Smooth muscle cell (in vitro differentiated cells): ENCODE results near the gene PLEKHA3. TPM values are rescaled to one million over a fixed set of nuclear protein-coding genes. Genes with fewer than 3 reads are reported as not detected.

Experiments
- DNase-seq: peaks from one replicate; lab custom pipeline; 2025; ENCODE audit not compliant: unreplicated experiment; lab: John Stamatoyannopoulos, UW
- H2AFZ ChIP-seq: fragments of 200-600 bp; sonication (generic); 2 replicates; pipeline ENCODE4 v1.6.0; 2016; ENCODE audit warnings: antibody characterized with exemption, low read depth, mild to moderate bottlenecking
- H3F3A ChIP-seq: fragments of 200-600 bp; sonication (generic); 2 replicates; pipeline ENCODE4 v1.6.0; 2017; ENCODE audit warnings: antibody characterized with exemption, low read depth
- H3K27ac ChIP-seq: fragments of 200-600 bp; sonication (generic); 2 replicates; pipeline ENCODE4 v1.5.1; 2016; ENCODE audit warnings: low read depth, mild to moderate bottlenecking
- H3K27me3 ChIP-seq: fragments of 200-600 bp; sonication (generic); 2 replicates; pipeline ENCODE4 v1.6.1; 2016; ENCODE audit warnings: low read depth, mild to moderate bottlenecking
- H3K36me3 ChIP-seq: fragments of 200-600 bp; sonication (generic); 2 replicates; pipeline ENCODE4 v1.5.1; 2016; ENCODE audit warnings: low read depth
- H3K4me1 ChIP-seq: fragments of 200-600 bp; sonication (generic); 2 replicates; pipeline ENCODE4 v1.5.1; 2016; ENCODE audit warnings: low read depth
- H3K4me2 ChIP-seq: fragments of 200-600 bp; sonication (generic); 2 replicates; pipeline ENCODE4 v1.6.0; 2016; ENCODE audit warnings: mild to moderate bottlenecking
- H3K4me3 ChIP-seq: fragments of 200-600 bp; sonication (generic); 2 replicates; pipeline ENCODE4 v1.5.1; 2016; ENCODE audit warnings: mild to moderate bottlenecking
- H3K79me2 ChIP-seq: fragments of 200-600 bp; sonication (generic); 2 replicates; pipeline ENCODE4 v1.6.0; 2016; ENCODE audit warnings: low read depth, mild to moderate bottlenecking
- H3K9ac ChIP-seq: fragments of 200-600 bp; sonication (generic); 2 replicates; pipeline ENCODE4 v1.6.0; 2016; ENCODE audit warnings: low read depth
- H3K9me3 ChIP-seq: fragments of 200-600 bp; sonication (generic); replicated peaks from 2 replicates; pipeline ENCODE4 v1.5.1; 2016; ENCODE audit warnings: low read depth
- H4K20me1 ChIP-seq: fragments of 200-600 bp; sonication (generic); 2 replicates; pipeline ENCODE4 v1.6.0; 2016; ENCODE audit warnings: low read depth
- WGBS: methylation state at CpG from one replicate; pipeline ENCODE4 v1.1.7; 2016; ENCODE audit warnings: low lambda C conversion rate; 5-methylcytosine and 5-hydroxymethylcytosine counted together
- polyA plus RNA-seq: library from polyadenylated mRNA; unstranded; fragments of >200 nt; fragmentation: Nextera tagmentation; extraction: Ambion mirVana; gene quantifications from 2 replicates; pipeline ENCODE4 v1.2.1, GENCODE V29; 2016
- total RNA-seq: library from RNA; depleted of rRNA; stranded (reverse); fragments of >200 nt; gene quantifications from 2 replicates; pipeline ENCODE4 v1.2.3, GENCODE V29; 2014
- TF ChIP-seq, protein P1 (sequence below): fragments of 200-600 bp; sonication (generic); IDR thresholded peaks from 2 replicates; pipeline ENCODE4 v1.5.1; 2017; ENCODE audit warnings: borderline replicate concordance, mild to moderate bottlenecking, antibody characterized with exemption; ENCODE audit not compliant: insufficient read depth, poor library complexity, severe bottlenecking

The PLEKHA3 gene
- total and polyA plus RNA-seq, 2 experiments from 2014 or later: 9.9 to 37.9 TPM

DNA sequence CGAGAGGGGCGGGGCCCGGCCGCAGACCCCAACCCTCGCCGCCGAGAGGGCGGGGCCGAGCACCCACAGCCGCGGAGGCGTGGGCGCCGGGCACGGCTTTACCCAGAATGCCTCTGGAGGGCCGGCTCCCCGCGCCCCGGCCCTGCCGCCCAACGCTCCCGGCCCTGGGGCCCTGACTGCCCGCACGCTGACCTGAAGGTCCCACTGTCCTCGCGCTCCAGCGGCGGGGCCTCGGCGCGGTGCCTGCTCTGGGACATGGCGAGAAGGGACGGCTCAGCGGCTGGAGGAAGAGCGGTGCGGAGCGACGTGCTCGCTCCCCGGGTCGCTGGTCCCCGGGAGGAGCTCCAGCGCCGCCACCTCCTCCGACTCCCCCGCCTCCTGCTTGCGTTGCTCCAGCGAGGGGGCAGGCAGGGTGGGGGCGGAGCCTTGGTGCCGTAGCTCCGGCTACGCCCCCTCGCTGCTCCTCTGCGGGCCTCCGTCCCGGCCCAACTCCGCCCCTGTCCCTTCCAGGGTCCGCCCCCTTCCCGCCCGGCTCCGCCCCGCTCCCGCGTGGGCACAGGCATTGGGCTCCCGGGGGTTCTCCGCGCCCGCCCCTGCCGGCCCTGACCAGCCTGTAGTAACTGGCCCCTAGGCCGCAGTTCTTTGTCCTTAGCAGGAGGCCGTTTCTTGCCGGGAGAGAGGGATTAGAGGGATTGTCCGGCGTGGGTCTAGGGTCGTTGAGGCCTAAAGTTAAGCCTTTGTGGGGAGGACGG lies 29.3 kb upstream of the PLEKHA3 start, which contains the start of the genes PJVK and PRKRA:
Gene PJVK, plus strand, starts transcription at position 605 of the 752 bp plus-strand sequence. CDS start 2,032 bp downstream, outside the sequence.
Gene PRKRA, minus strand, starts transcription at position 402 of the 752 bp plus-strand sequence. Its CDS starts 145 bp downstream, at position 257.
- H3K9ac ChIP-seq: peak within 1 kb of the TSS; percentile 98
- H4K20me1 ChIP-seq: peaks cover 29% of the 10 kb centered on the region
- TF ChIP-seq, protein P1, sequence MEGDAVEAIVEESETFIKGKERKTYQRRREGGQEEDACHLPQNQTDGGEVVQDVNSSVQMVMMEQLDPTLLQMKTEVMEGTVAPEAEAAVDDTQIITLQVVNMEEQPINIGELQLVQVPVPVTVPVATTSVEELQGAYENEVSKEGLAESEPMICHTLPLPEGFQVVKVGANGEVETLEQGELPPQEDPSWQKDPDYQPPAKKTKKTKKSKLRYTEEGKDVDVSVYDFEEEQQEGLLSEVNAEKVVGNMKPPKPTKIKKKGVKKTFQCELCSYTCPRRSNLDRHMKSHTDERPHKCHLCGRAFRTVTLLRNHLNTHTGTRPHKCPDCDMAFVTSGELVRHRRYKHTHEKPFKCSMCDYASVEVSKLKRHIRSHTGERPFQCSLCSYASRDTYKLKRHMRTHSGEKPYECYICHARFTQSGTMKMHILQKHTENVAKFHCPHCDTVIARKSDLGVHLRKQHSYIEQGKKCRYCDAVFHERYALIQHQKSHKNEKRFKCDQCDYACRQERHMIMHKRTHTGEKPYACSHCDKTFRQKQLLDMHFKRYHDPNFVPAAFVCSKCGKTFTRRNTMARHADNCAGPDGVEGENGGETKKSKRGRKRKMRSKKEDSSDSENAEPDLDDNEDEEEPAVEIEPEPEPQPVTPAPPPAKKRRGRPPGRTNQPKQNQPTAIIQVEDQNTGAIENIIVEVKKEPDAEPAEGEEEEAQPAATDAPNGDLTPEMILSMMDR: no peak
- H3F3A ChIP-seq: peaks cover 5% of the 10 kb centered on the region
- H3K9me3 ChIP-seq: no peaks in the 10 kb centered on the region
- WGBS: 1% methylated on average over 46 of the region's 76 CpGs
- H3K4me3 ChIP-seq: peak within 1 kb of the TSS; percentile 92
- peak; percentile 92 for DNase-seq
- no peaks in the 10 kb centered on the region for H3K27me3 ChIP-seq
- H3K36me3 ChIP-seq: peaks cover 6% of the 10 kb centered on the region
- H3K4me1 ChIP-seq: peaks cover 10% of the 10 kb centered on the region
- peaks cover 29% of the 10 kb centered on the region for H3K79me2 ChIP-seq
- H3K4me2 ChIP-seq: peak within 1 kb of the TSS; percentile 98
- H3K27ac ChIP-seq: peak within 1 kb of the TSS; percentile 96
- peak within 1 kb of the TSS; percentile 90 for H2AFZ ChIP-seq

DNA sequence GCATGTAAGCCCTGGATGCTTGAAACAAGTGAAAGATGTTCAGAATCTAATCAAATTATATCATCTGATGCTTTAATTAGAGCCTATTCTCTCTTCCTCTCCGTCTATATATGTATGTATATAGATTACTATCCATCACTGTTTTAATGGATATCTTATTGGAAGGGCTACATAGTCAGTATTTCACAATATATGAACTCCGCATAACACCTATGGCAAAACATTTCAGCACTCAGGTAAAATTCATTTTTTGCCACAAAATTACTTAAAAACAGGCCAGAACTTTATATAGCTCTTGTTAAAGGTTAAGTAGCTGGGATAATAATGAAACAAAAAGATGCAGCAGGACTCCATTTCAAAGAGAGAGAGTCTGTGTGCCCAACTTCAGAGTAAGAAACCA lies 27.9 kb upstream of the PLEKHA3 start:
- H3K9ac ChIP-seq: no peak overlapping the region

DNA sequence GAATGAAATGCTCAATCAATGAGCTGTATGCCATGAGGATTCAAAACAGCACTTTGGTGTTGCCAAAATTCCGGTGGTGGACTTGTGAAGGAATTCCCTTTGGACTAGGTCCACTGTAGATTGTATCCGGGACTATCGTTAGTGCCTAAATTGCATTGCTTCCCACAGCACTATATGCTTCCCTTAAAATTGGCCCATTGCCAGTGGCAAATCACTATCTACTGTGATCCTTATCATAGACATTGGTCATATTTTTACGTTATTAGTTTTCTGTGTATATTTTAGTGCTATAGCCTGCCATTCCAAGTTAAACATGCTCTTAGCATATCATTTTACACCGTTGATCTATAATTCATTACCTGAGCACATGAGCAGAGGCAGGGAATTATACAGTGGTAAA lies 27.4 kb upstream of the PLEKHA3 start:
- Histone ChIP-seq H3K4me1 (peaks cover 10% of the 10 kb centered on the region), H3K27me3 (no peaks in the 10 kb centered on the region), H3K27ac (no peak overlapping the region), H3K79me2 (peaks cover 26% of the 10 kb centered on the region), H2AFZ (no peak overlapping the region), H3K4me2 (no peak overlapping the region), H3F3A (peaks cover 5% of the 10 kb centered on the region), H3K36me3 (no peaks in the 10 kb centered on the region), H3K9me3 (no peaks in the 10 kb centered on the region), H3K4me3 (no peak overlapping the region), H3K9ac (no peak overlapping the region), H4K20me1 (peaks cover 26% of the 10 kb centered on the region)
- WGBS: 95% methylated on average over 5 of the region's 5 CpGs
- TF ChIP-seq, protein P1: no peak
- no peak for DNase-seq

More for the DNA sequence above, 27.9 kb upstream of the PLEKHA3 start:
- Histone ChIP-seq H2AFZ (no peak overlapping the region), H3K9me3 (no peaks in the 10 kb centered on the region), H3K4me1 (peaks cover 10% of the 10 kb centered on the region), H3K4me3 (no peak overlapping the region), H3K36me3 (peaks cover 2% of the 10 kb centered on the region), H3K79me2 (peaks cover 29% of the 10 kb centered on the region), H3K27ac (peak overlapping the region; percentile 96), H3K4me2 (no peak overlapping the region), H3K27me3 (no peaks in the 10 kb centered on the region), H3F3A (peaks cover 5% of the 10 kb centered on the region), H4K20me1 (peaks cover 29% of the 10 kb centered on the region)
- TF ChIP-seq, protein P1: no peak
- DNase-seq: no peak
- WGBS: 92% methylated on average over 2 of the region's 2 CpGs
